Panc1 (cell line): ENCODE measurements around the gene GPRC6A. TPM values are rescaled to one million over a fixed set of nuclear protein-coding genes. Genes with fewer than 3 reads are reported as not detected.

Source experiments
- ATAC-seq: fragments of 200-7000 bp; cut with Tn5 transposase; 2 replicates; pipeline ENCODE4 v1.9.1; 2020; ENCODE audit warnings: mild to moderate bottlenecking, moderate library complexity
- BruUV-seq: library from RNA; stranded (reverse); fragments of 400-500 nt; replicated peaks from 2 replicates; lab custom pipeline; 2021; lab: Mats Ljungman, UMichigan
- CTCF ChIA-PET: fragments of 300-600 bp; sonication (Branson Sonifier 250); formaldehyde crosslinking; loops from one replicate; lab custom pipeline; 2022; ENCODE audit warnings: antibody characterized with exemption; lab: Charles Lee
- POLR2A ChIA-PET: fragments of 300-600 bp; sonication (Branson Sonifier 250); formaldehyde crosslinking; loops from one replicate; lab custom pipeline; 2022; ENCODE audit warnings: antibody characterized with exemption; lab: Charles Lee
- DNase-seq: peaks from one replicate; pipeline ENCODE4 v3.0.0-alpha.2; 2010; ENCODE audit warnings: low read depth, low spot score
- H3K27ac ChIP-seq: 2 replicates; pipeline ENCODE4 v1.5.1; 2011; ENCODE audit warnings: mild to moderate bottlenecking, low read length, inconsistent platforms
- H3K27me3 ChIP-seq: fragments of 200-500 bp; sonication (Bioruptor generic); 2 replicates; pipeline ENCODE4 v1.6.0; 2014; ENCODE audit warnings: low read length, inconsistent platforms; ENCODE audit not compliant: control insufficient read depth, insufficient read depth
- H3K36me3 ChIP-seq: fragments of 200-500 bp; sonication (Bioruptor generic); 2 replicates; pipeline ENCODE4 v1.5.1; 2014; ENCODE audit warnings: inconsistent platforms, mild to moderate bottlenecking, low read length, moderate library complexity; ENCODE audit not compliant: control insufficient read depth, insufficient read depth
- H3K4me1 ChIP-seq: 2 replicates; pipeline ENCODE4 v1.5.1; 2011; ENCODE audit warnings: inconsistent platforms, mild to moderate bottlenecking, low read length, moderate library complexity; ENCODE audit not compliant: control insufficient read depth, insufficient read depth
- H3K4me3 ChIP-seq, 2 experiments: 2 replicates each; pipeline ENCODE4 v1.5.1; 2011 to 2012; ENCODE audit warnings: low read depth in 2 of 2, low read length in 2 of 2, mild to moderate bottlenecking in 2 of 2, inconsistent platforms in 1 of 2, moderate library complexity in 1 of 2
- H3K9me3 ChIP-seq: fragments of 200-500 bp; sonication (Bioruptor generic); 2 replicates; pipeline ENCODE4 v1.5.1; 2014; ENCODE audit warnings: low read depth, mild to moderate bottlenecking, inconsistent platforms, low read length, moderate library complexity; ENCODE audit not compliant: control insufficient read depth, insufficient read depth
- POLR2AphosphoS5 ChIP-seq: IDR thresholded peaks from 2 replicates; pipeline ENCODE4 v1.6.1; 2012; ENCODE audit warnings: mild to moderate bottlenecking, low read depth, low read length, moderate library complexity
- SIN3A ChIP-seq: IDR thresholded peaks from 2 replicates; pipeline ENCODE4 v1.6.1; 2012; ENCODE audit warnings: low read depth, mild to moderate bottlenecking, low read length, moderate library complexity, borderline replicate concordance; ENCODE audit not compliant: insufficient read depth
- TCF7L2 ChIP-seq: IDR thresholded peaks from 2 replicates; pipeline ENCODE4 v1.6.1; 2011; ENCODE audit warnings: mild to moderate bottlenecking, low read depth, low read length, inconsistent platforms
- in situ Hi-C: cut with HindIII; loops from 2 replicates; pipeline ENCODE4 v1.10.0; 2016; ENCODE audit warnings: low sequenced_read_pairs, low pct_unique_long_range_greater_than_20kb
- intact Hi-C: fragments of 100-400 bp; cut with micrococcal nuclease; formaldehyde crosslinking; loops from one replicate; pipeline ENCODE4 v1.10.0; 2022; ENCODE audit not compliant: unreplicated experiment
- total RNA-seq: library from RNA; stranded (reverse); gene quantifications from one replicate; pipeline ENCODE4 v1.2.1, GENCODE V29; 2021; ENCODE audit not compliant: unreplicated experiment
- TF ChIP-seq, protein P1 (sequence below), 2 experiments: IDR thresholded peaks; 2 replicates each; pipeline ENCODE4 v1.6.1; 2011 to 2012; ENCODE audit warnings: low read depth in 2 of 2, control low read depth in 1 of 2, low read length in 1 of 2, mild to moderate bottlenecking in 1 of 2, moderate library complexity in 1 of 2; ENCODE audit not compliant: insufficient read depth in 1 of 2
- TF ChIP-seq, protein P2 (sequence below): fragments of 450-650 bp; IDR thresholded peaks from 2 replicates; pipeline ENCODE4 v1.5.1; 2017; ENCODE audit warnings: mild to moderate bottlenecking

The GPRC6A gene
- total RNA-seq, 1 experiment from 2014 or later: not detected

DNA sequence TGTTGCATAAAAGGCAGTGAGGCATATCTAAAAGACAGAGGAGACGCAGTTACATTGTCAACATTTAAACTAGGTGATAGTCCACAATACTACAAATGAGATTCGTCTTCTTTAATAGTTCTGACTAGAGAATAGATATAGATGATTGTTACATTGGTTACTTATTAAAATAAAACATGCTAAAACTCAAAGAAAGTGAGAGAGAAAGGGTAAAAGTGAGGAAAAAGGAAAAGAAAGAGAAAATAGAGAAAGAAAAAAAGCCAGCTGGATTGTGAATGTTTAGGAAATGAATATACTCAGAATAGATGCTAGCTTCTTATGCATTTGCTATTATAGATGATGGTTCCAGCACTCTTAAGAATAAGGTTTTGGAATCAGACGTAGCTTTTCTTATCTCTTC is 35.7 kb downstream of the GPRC6A start:
- H3K4me3 ChIP-seq: no peak overlapping the region
- H3K27me3 ChIP-seq: peaks cover 27% of the 10 kb centered on the region
- DNase-seq (no peak), ATAC-seq (no peak)
- intact Hi-C loops (no loop called here), in situ Hi-C loops (no loop called here)
- POLR2A ChIA-PET: no interaction called here
- CTCF ChIA-PET: no interaction called here
- H3K9me3 ChIP-seq: no peaks in the 10 kb centered on the region
- H3K36me3 ChIP-seq: no peaks in the 10 kb centered on the region
- TF ChIP-seq SIN3A (no peak), POLR2AphosphoS5 (no peak)
- H3K27ac ChIP-seq: no peak overlapping the region
- H3K4me1 ChIP-seq: no peaks in the 10 kb centered on the region
- no TSS peak for BruUV-seq

DNA sequence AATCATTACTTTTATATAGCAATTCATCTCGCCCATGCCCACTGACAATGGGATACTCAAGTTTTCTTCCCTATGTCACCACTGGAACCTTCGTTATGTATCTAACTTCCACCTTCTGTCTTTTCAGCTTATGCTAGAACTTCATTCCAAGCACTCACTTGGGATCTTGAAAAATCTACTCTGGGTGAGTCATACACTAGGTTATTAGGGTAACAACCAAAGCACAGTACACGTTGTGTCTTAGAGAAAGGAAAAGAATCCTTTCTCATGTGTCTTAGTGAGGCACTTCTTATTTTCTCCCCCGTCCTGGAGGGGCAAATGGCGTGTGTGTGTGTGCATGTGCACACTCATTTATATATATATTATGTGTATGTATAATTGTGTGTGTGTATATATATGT is 45.0 kb downstream of the GPRC6A start:
- Histone ChIP-seq H3K27ac (no peak overlapping the region), H3K4me3 (no peak overlapping the region), H3K4me1 (no peaks in the 10 kb centered on the region), H3K9me3 (no peaks in the 10 kb centered on the region), H3K27me3 (peaks cover 11% of the 10 kb centered on the region; the same call in 1 of the 2 replicates), H3K36me3 (no peaks in the 10 kb centered on the region)
- in situ Hi-C loops (no loop called here), intact Hi-C loops (loop anchor here (5.0 kb wide), 1 partner anchor 183 kb away; no protein-coding TSS in a partner anchor)
- ATAC-seq (no peak), DNase-seq (no peak)
- ChIA-PET CTCF (no interaction called here), POLR2A (no interaction called here)
- BruUV-seq: no TSS peak
- TF ChIP-seq, protein P1, sequence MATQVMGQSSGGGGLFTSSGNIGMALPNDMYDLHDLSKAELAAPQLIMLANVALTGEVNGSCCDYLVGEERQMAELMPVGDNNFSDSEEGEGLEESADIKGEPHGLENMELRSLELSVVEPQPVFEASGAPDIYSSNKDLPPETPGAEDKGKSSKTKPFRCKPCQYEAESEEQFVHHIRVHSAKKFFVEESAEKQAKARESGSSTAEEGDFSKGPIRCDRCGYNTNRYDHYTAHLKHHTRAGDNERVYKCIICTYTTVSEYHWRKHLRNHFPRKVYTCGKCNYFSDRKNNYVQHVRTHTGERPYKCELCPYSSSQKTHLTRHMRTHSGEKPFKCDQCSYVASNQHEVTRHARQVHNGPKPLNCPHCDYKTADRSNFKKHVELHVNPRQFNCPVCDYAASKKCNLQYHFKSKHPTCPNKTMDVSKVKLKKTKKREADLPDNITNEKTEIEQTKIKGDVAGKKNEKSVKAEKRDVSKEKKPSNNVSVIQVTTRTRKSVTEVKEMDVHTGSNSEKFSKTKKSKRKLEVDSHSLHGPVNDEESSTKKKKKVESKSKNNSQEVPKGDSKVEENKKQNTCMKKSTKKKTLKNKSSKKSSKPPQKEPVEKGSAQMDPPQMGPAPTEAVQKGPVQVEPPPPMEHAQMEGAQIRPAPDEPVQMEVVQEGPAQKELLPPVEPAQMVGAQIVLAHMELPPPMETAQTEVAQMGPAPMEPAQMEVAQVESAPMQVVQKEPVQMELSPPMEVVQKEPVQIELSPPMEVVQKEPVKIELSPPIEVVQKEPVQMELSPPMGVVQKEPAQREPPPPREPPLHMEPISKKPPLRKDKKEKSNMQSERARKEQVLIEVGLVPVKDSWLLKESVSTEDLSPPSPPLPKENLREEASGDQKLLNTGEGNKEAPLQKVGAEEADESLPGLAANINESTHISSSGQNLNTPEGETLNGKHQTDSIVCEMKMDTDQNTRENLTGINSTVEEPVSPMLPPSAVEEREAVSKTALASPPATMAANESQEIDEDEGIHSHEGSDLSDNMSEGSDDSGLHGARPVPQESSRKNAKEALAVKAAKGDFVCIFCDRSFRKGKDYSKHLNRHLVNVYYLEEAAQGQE (IDR thresholded peaks at IDR 0.05; ENCODE audit: insufficient read depth in 1 of 2, low read depth in 2 of 2, low read length in 1 of 2): no peak
- no peak for TF ChIP-seq POLR2AphosphoS5
- no peak for TF ChIP-seq TCF7L2
- TF ChIP-seq, protein P2, sequence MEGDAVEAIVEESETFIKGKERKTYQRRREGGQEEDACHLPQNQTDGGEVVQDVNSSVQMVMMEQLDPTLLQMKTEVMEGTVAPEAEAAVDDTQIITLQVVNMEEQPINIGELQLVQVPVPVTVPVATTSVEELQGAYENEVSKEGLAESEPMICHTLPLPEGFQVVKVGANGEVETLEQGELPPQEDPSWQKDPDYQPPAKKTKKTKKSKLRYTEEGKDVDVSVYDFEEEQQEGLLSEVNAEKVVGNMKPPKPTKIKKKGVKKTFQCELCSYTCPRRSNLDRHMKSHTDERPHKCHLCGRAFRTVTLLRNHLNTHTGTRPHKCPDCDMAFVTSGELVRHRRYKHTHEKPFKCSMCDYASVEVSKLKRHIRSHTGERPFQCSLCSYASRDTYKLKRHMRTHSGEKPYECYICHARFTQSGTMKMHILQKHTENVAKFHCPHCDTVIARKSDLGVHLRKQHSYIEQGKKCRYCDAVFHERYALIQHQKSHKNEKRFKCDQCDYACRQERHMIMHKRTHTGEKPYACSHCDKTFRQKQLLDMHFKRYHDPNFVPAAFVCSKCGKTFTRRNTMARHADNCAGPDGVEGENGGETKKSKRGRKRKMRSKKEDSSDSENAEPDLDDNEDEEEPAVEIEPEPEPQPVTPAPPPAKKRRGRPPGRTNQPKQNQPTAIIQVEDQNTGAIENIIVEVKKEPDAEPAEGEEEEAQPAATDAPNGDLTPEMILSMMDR: no peak
- TF ChIP-seq SIN3A: no peak

DNA sequence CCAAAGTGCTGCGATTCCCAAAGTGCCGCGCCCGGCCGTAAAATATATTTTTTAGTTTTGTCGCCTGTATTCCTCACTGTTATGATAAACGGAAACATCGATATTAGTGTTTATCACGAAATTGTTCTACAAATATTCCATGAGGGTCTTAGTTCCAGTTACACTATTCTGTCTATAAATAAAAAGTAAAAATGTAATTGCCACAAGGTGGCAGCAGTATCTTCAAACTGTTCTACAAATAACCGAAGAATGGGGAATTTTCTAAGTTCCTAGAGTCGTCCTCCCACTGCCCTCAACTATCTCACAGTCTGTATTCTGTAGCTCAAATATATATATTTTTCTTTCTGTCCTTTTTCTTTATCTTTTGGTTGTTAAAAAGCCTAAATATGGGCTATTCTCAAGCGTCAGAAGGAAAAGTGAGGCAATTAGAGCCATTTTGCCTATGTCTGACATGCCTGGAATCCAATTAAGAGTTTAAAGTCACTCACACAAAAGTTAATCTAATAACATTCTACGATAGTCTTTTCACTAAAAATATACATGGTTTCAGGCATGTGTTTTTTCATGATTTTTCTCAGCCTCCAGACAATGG is 49.2 kb downstream of the GPRC6A start:
- H3K27me3 ChIP-seq: peaks cover 10% of the 10 kb centered on the region; the same call in 1 of the 2 replicates
- no TSS peak for BruUV-seq
- ATAC-seq: peak; percentile 84
- no peaks in the 10 kb centered on the region for H3K36me3 ChIP-seq
- no peaks in the 10 kb centered on the region for H3K9me3 ChIP-seq
- intact Hi-C loops: loop anchor here (1.0 to 5.0 kb wide), 2 partner anchors 68 to 188 kb away; no protein-coding TSS in a partner anchor
- in situ Hi-C loops: no loop called here
- no peak for TF ChIP-seq SIN3A
- TF ChIP-seq TCF7L2: no peak
- TF ChIP-seq POLR2AphosphoS5: no peak
- TF ChIP-seq, protein P2: peak; percentile 77
- no peaks in the 10 kb centered on the region for H3K4me1 ChIP-seq
- no peak overlapping the region for H3K27ac ChIP-seq
- DNase-seq: peak; percentile 10
- ChIA-PET CTCF (interaction anchor here (0.7 kb wide), 1 partner anchor 187 kb away, joined by 6 read pairs; no protein-coding TSS in a partner anchor), POLR2A (no interaction called here)
- no peak overlapping the region for H3K4me3 ChIP-seq
